ENCODE data around the gene GLP2R.

DNA sequence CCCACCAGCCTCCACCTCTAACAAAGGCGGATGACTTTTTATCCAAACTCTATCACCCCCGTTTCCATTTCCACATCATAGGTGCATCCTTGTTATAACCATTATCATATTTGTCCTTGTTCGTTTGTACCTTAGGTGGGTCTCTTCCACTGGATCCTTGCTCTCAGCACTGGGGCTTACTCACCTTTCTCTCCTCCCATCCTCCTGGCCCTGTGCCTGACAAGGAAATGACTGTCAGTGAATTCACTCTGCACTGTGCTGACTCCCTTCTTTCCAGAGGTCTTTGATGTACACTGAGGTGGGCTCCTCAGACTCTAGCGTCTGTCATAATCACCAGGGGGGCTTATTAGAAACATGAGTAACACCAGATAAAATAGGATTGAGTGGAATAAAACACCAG is 7.0 kb upstream of the GLP2R start:
- TF ChIP-seq, protein P1, sequence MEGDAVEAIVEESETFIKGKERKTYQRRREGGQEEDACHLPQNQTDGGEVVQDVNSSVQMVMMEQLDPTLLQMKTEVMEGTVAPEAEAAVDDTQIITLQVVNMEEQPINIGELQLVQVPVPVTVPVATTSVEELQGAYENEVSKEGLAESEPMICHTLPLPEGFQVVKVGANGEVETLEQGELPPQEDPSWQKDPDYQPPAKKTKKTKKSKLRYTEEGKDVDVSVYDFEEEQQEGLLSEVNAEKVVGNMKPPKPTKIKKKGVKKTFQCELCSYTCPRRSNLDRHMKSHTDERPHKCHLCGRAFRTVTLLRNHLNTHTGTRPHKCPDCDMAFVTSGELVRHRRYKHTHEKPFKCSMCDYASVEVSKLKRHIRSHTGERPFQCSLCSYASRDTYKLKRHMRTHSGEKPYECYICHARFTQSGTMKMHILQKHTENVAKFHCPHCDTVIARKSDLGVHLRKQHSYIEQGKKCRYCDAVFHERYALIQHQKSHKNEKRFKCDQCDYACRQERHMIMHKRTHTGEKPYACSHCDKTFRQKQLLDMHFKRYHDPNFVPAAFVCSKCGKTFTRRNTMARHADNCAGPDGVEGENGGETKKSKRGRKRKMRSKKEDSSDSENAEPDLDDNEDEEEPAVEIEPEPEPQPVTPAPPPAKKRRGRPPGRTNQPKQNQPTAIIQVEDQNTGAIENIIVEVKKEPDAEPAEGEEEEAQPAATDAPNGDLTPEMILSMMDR (IDR thresholded peaks at IDR 0.05), result no peak
- TF ChIP-seq TCF7L2 (IDR thresholded peaks at IDR 0.05; ENCODE audit: low read depth, low read length), result no peak
- no peak for TF ChIP-seq POLR2AphosphoS5 (IDR thresholded peaks at IDR 0.05; ENCODE audit: low read depth, low read length)
- TF ChIP-seq, protein P2, sequence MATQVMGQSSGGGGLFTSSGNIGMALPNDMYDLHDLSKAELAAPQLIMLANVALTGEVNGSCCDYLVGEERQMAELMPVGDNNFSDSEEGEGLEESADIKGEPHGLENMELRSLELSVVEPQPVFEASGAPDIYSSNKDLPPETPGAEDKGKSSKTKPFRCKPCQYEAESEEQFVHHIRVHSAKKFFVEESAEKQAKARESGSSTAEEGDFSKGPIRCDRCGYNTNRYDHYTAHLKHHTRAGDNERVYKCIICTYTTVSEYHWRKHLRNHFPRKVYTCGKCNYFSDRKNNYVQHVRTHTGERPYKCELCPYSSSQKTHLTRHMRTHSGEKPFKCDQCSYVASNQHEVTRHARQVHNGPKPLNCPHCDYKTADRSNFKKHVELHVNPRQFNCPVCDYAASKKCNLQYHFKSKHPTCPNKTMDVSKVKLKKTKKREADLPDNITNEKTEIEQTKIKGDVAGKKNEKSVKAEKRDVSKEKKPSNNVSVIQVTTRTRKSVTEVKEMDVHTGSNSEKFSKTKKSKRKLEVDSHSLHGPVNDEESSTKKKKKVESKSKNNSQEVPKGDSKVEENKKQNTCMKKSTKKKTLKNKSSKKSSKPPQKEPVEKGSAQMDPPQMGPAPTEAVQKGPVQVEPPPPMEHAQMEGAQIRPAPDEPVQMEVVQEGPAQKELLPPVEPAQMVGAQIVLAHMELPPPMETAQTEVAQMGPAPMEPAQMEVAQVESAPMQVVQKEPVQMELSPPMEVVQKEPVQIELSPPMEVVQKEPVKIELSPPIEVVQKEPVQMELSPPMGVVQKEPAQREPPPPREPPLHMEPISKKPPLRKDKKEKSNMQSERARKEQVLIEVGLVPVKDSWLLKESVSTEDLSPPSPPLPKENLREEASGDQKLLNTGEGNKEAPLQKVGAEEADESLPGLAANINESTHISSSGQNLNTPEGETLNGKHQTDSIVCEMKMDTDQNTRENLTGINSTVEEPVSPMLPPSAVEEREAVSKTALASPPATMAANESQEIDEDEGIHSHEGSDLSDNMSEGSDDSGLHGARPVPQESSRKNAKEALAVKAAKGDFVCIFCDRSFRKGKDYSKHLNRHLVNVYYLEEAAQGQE (IDR thresholded peaks at IDR 0.05; ENCODE audit: insufficient read depth in 1 of 2, low read depth in 2 of 2, low read length in 1 of 2), result no peak

Measured in Panc1 (cell line).